Erythroblast (primary cell): ENCODE results near the gene CDH22.

Experiments
- GATA1 ChIP-seq: IDR thresholded peaks from 2 replicates; pipeline ENCODE4 v1.6.1; 2011; ENCODE audit warnings: low read depth, mild to moderate bottlenecking, control low read depth, low read length, moderate library complexity
- POLR2A ChIP-seq: IDR thresholded peaks from 2 replicates; pipeline ENCODE4 v1.6.1; 2011; ENCODE audit warnings: mild to moderate bottlenecking, low read length

- TF ChIP-seq POLR2A (no peak), GATA1 (no peak)
Observed at GRCh38 chr20:46323557-46323956, 15.3 kb upstream of the CDH22 start.
